SU-DHL-6 (cell line): ENCODE results near the gene C6orf15.

Experiments
- H2AFZ ChIP-seq: fragments of 200-600 bp; sonication (generic); 2 replicates; pipeline ENCODE4 v1.6.1; 2014; ENCODE audit warnings: low read depth, mild to moderate bottlenecking, moderate library complexity, mixed read lengths, antibody characterized with exemption, low read length; ENCODE audit not compliant: severe bottlenecking
- H3F3A ChIP-seq: fragments of 200-600 bp; shearing (Covaris generic); 2 replicates; pipeline ENCODE4 v1.6.0; 2016; ENCODE audit warnings: antibody characterized with exemption, mild to moderate bottlenecking; ENCODE audit not compliant: insufficient read depth
- H3K27ac ChIP-seq: fragments of 200-600 bp; sonication (generic); 2 replicates; pipeline ENCODE4 v1.5.1; 2016; ENCODE audit warnings: low read depth, mild to moderate bottlenecking, low read length, moderate library complexity, mixed read lengths
- H3K27me3 ChIP-seq: fragments of 200-600 bp; sonication (generic), shearing (Covaris generic); 2 replicates; pipeline ENCODE4 v1.6.0; 2014; ENCODE audit warnings: mild to moderate bottlenecking, low read length
- H3K36me3 ChIP-seq: fragments of 200-600 bp; sonication (generic); 2 replicates; pipeline ENCODE4 v1.6.1; 2014; ENCODE audit warnings: mild to moderate bottlenecking, low read length, mixed read lengths
- H3K4me2 ChIP-seq: fragments of 300-600, 200-600 bp; shearing (Covaris generic), sonication (generic); 2 replicates; pipeline ENCODE4 v1.6.0; 2014; ENCODE audit warnings: low read length, low read depth, mild to moderate bottlenecking; ENCODE audit not compliant: poor library complexity, severe bottlenecking
- H3K4me3 ChIP-seq: fragments of 200-600 bp; sonication (generic); 2 replicates; pipeline ENCODE4 v1.5.1; 2014; ENCODE audit warnings: antibody characterized with exemption, low read length, mild to moderate bottlenecking, mixed read lengths; ENCODE audit not compliant: insufficient read depth, poor library complexity, severe bottlenecking
- H3K79me2 ChIP-seq: fragments of 200-600 bp; sonication (generic); 2 replicates; pipeline ENCODE4 v1.6.1; 2014; ENCODE audit warnings: mild to moderate bottlenecking, low read length, moderate library complexity; ENCODE audit not compliant: insufficient read depth
- H3K9ac ChIP-seq: fragments of 200-600 bp; sonication (generic); 2 replicates; pipeline ENCODE4 v1.7.0; 2014; ENCODE audit warnings: mild to moderate bottlenecking, low read length
- H3K9me2 ChIP-seq: fragments of 200-600 bp; sonication (generic); replicated peaks from 2 replicates; pipeline ENCODE4 v1.6.1; 2014; ENCODE audit warnings: low read length; ENCODE audit not compliant: insufficient read depth
- H3K9me3 ChIP-seq: fragments of 200-600 bp; sonication (generic); 2 replicates; pipeline ENCODE4 v1.6.1; 2014; ENCODE audit warnings: low read length, mixed read lengths; ENCODE audit not compliant: insufficient read depth
- H4K20me1 ChIP-seq: fragments of 200-600 bp; sonication (generic); 2 replicates; pipeline ENCODE4 v1.6.1; 2014; ENCODE audit warnings: low read depth, mild to moderate bottlenecking, antibody characterized with exemption, low read length, moderate library complexity, mixed read lengths
- CTCF ChIP-seq: fragments of 200-600 bp; sonication (generic); IDR thresholded peaks from one replicate; pipeline ENCODE4 v1.5.1; 2017; ENCODE audit warnings: antibody characterized with exemption, mild to moderate bottlenecking, low read length, moderate library complexity; ENCODE audit not compliant: insufficient read depth, poor library complexity, severe bottlenecking
- EZH2phosphoT487 ChIP-seq: fragments of 200-600 bp; sonication (generic), shearing (Covaris generic); conservative IDR thresholded peaks from 2 replicates; pipeline ENCODE4 v1.6.1; 2018; ENCODE audit warnings: mild to moderate bottlenecking, antibody characterized with exemption, low read length, moderate library complexity, mixed read lengths

The C6orf15 gene

DNA sequence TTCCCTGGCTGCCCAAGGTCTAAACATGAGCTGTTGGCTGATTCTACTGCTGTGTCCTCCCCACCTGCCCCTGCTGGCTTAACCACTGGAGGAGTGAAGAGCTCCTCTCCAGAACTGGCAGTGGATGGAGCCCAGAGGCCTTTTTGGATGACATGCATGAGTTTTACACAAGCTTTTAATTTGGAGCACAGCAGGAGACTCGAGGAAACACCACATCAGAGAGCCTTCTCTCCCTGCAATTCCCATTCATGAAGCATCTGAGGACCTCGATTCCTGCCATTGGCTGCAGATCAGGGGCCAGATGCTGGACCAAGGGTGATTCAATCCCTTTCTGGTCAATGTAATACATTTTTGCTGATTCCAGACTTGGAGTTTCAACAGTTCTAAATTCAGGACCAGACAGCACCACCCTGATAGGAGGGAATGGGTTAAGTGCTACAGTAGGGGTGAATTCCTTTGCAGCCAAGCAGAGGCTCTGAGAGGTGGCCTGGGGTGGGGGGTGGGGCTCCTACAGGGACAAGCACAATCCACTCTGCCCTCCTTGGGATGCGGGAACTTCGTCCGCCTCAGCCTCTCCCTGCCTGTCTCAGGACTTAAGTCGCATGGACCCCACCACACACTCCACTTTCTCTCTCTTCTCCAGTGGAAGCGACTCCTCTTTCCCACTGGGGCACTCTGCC is 1.6 kb upstream of the C6orf15 start:
- no peak overlapping the region for H3K9ac ChIP-seq
- no peaks in the 10 kb centered on the region for H3F3A ChIP-seq
- H3K79me2 ChIP-seq, result no peaks in the 10 kb centered on the region
- H4K20me1 ChIP-seq, result no peaks in the 10 kb centered on the region
- no peak overlapping the region for H2AFZ ChIP-seq
- no peak overlapping the region for H3K27ac ChIP-seq
- TF ChIP-seq EZH2phosphoT487, result no peak
- TF ChIP-seq CTCF, result no peak
- no peak overlapping the region for H3K4me3 ChIP-seq
- no peak overlapping the region for H3K4me2 ChIP-seq
- no peaks in the 10 kb centered on the region for H3K9me2 ChIP-seq
- H3K9me3 ChIP-seq, result no peaks in the 10 kb centered on the region
- no peaks in the 10 kb centered on the region for H3K27me3 ChIP-seq
- no peaks in the 10 kb centered on the region for H3K36me3 ChIP-seq

GRCh38 chr6:31111712-31112111 is 663 bp downstream of the C6orf15 start:
- H3K27me3 ChIP-seq, result no peaks in the 10 kb centered on the region
- H3K36me3 ChIP-seq, result no peaks in the 10 kb centered on the region
- H3K9me2 ChIP-seq, result no peaks in the 10 kb centered on the region
- no peaks in the 10 kb centered on the region for H3K9me3 ChIP-seq
- H4K20me1 ChIP-seq, result no peaks in the 10 kb centered on the region
- no peak overlapping the region for H3K27ac ChIP-seq
- no peaks in the 10 kb centered on the region for H3F3A ChIP-seq
- H3K9ac ChIP-seq, result no peak overlapping the region
- H3K4me3 ChIP-seq, result no peak overlapping the region
- H3K4me2 ChIP-seq, result no peak overlapping the region
- TF ChIP-seq EZH2phosphoT487 (no peak), CTCF (no peak)
- no peak overlapping the region for H2AFZ ChIP-seq
- no peaks in the 10 kb centered on the region for H3K79me2 ChIP-seq

- H3K9me3 ChIP-seq, result no peaks in the 10 kb centered on the region
- no peak overlapping the region for H3K27ac ChIP-seq
- no peaks in the 10 kb centered on the region for H3K36me3 ChIP-seq
- no peaks in the 10 kb centered on the region for H3K79me2 ChIP-seq
- H4K20me1 ChIP-seq, result no peaks in the 10 kb centered on the region
- H3K9me2 ChIP-seq, result no peaks in the 10 kb centered on the region
- H3K9ac ChIP-seq, result no peak overlapping the region
- no peaks in the 10 kb centered on the region for H3K27me3 ChIP-seq
- H3F3A ChIP-seq, result no peaks in the 10 kb centered on the region
- H3K4me3 ChIP-seq, result no peak overlapping the region
- H3K4me2 ChIP-seq, result no peak overlapping the region
- no peak overlapping the region for H2AFZ ChIP-seq
- TF ChIP-seq EZH2phosphoT487 (no peak), CTCF (no peak)
Observed at GRCh38 chr6:31110825-31111582, 1.4 kb downstream of the C6orf15 start.
